GM12891 (cell line): ENCODE data around the gene GMDS.

ENCODE experiments used
- DNase-seq: peaks from one replicate; pipeline ENCODE4 v3.0.0; 2011; ENCODE audit warnings: low spot score; ENCODE audit not compliant: insufficient read length
- FAIRE-seq: peaks from 2 replicates; lab custom pipeline; 2011; peaks lifted over from hg19 to GRCh38; lab: Jason Lieb, UNC
- PAX5 ChIP-seq: IDR thresholded peaks from 2 replicates; pipeline ENCODE4 v1.6.1; 2011; ENCODE audit warnings: low read length, moderate library complexity, mild to moderate bottlenecking; ENCODE audit not compliant: insufficient read depth, severe bottlenecking
- POLR2A ChIP-seq: IDR thresholded peaks from 2 replicates; pipeline ENCODE4 v1.6.1; 2011; ENCODE audit warnings: low read depth, low read length, control low read depth
- POLR2AphosphoS5 ChIP-seq: IDR thresholded peaks from 2 replicates; pipeline ENCODE4 v1.6.1; 2011; ENCODE audit warnings: low read depth, low read length, control low read depth
- POU2F2 ChIP-seq: IDR thresholded peaks from 2 replicates; pipeline ENCODE4 v1.6.1; 2011; ENCODE audit warnings: low read depth, mild to moderate bottlenecking, control low read depth, low read length, moderate library complexity
- SPI1 ChIP-seq: IDR thresholded peaks from 2 replicates; pipeline ENCODE4 v1.6.1; 2011; ENCODE audit warnings: low read depth, low read length, control low read depth
- TAF1 ChIP-seq: IDR thresholded peaks from 2 replicates; pipeline ENCODE4 v1.6.1; 2011; ENCODE audit warnings: low read depth, low read length, control low read depth

The GMDS gene

GRCh38 chr6:1893470-1894130 is 351.8 kb downstream of the GMDS start:
- no peak for FAIRE-seq
- no peak for TF ChIP-seq POU2F2
- no peak for TF ChIP-seq TAF1
- TF ChIP-seq POLR2A = no peak
- no peak for DNase-seq

- DNase-seq (no peak), FAIRE-seq (no peak)
- TF ChIP-seq TAF1 = no peak
- TF ChIP-seq PAX5 = no peak
- no peak for TF ChIP-seq POU2F2
- TF ChIP-seq POLR2A = no peak
- TF ChIP-seq POLR2AphosphoS5 = no peak
- no peak for TF ChIP-seq SPI1
Observed at GRCh38 chr6:1892716-1893115, 352.7 kb downstream of the GMDS start.

GRCh38 chr6:1890987-1891386 is 354.4 kb downstream of the GMDS start:
- FAIRE-seq (no peak), DNase-seq (no peak)
- TF ChIP-seq POLR2A (no peak), PAX5 (no peak), TAF1 (no peak), SPI1 (no peak), POU2F2 (no peak), POLR2AphosphoS5 (no peak)

GRCh38 chr6:1890071-1890470 is 355.3 kb downstream of the GMDS start:
- peak; percentile 35 for FAIRE-seq
- no peak for DNase-seq
- TF ChIP-seq POLR2AphosphoS5 (no peak), SPI1 (no peak), POLR2A (no peak), PAX5 (no peak), POU2F2 (no peak), TAF1 (no peak)

GRCh38 chr6:1885576-1886011 is 359.8 kb downstream of the GMDS start:
- FAIRE-seq (no peak), DNase-seq (no peak)
- TF ChIP-seq TAF1 (no peak), SPI1 (no peak), POLR2A (no peak), POU2F2 (no peak), PAX5 (no peak), POLR2AphosphoS5 (no peak)

- DNase-seq (no peak), FAIRE-seq (no peak)
- TF ChIP-seq POLR2AphosphoS5 (no peak), PAX5 (no peak), TAF1 (no peak), SPI1 (no peak), POLR2A (no peak), POU2F2 (no peak)
Observed at GRCh38 chr6:1884313-1884712, 361.1 kb downstream of the GMDS start.

GRCh38 chr6:1878330-1878729 is 367.1 kb downstream of the GMDS start:
- FAIRE-seq (no peak), DNase-seq (no peak)
- no peak for TF ChIP-seq SPI1
- no peak for TF ChIP-seq POU2F2
- TF ChIP-seq PAX5 = no peak
- TF ChIP-seq POLR2A = no peak
- no peak for TF ChIP-seq POLR2AphosphoS5
- no peak for TF ChIP-seq TAF1

- FAIRE-seq (no peak), DNase-seq (no peak)
- no peak for TF ChIP-seq TAF1
- no peak for TF ChIP-seq POLR2AphosphoS5
- no peak for TF ChIP-seq POU2F2
- TF ChIP-seq POLR2A = no peak
- TF ChIP-seq PAX5 = no peak
- TF ChIP-seq SPI1 = no peak
Observed at GRCh38 chr6:1873781-1874180, 371.6 kb downstream of the GMDS start.

- no peak for FAIRE-seq
- no peak for DNase-seq
- TF ChIP-seq TAF1 = no peak
- TF ChIP-seq POLR2AphosphoS5 = no peak
- no peak for TF ChIP-seq SPI1
- TF ChIP-seq POU2F2 = no peak
- TF ChIP-seq PAX5 = no peak
- TF ChIP-seq POLR2A = no peak
Observed at GRCh38 chr6:1872649-1873131, 372.7 kb downstream of the GMDS start.

GRCh38 chr6:1871724-1872315 is 373.6 kb downstream of the GMDS start:
- DNase-seq (no peak), FAIRE-seq (no peak)
- TF ChIP-seq POLR2A = no peak
- TF ChIP-seq TAF1 = no peak
- TF ChIP-seq SPI1 = no peak
- TF ChIP-seq POLR2AphosphoS5 = no peak
- no peak for TF ChIP-seq PAX5
- TF ChIP-seq POU2F2 = no peak
